Cardiac fibroblast (primary cell): ENCODE measurements around the gene IGSF6.

Source experiments
- DNase-seq, 2 donors: peaks; one replicate each; pipeline versions ENCODE4 v3.0.0 to v3.0.0-alpha.2; 2010; ENCODE audit warnings: low read depth in 2 of 2
- H3K4me3 ChIP-seq, 2 donors: replicated peaks in 1 of 2; 1 replicate in 1 of 2; 2 replicates in 1 of 2; pipeline ENCODE4 v1.5.1; 2011; ENCODE audit warnings: low read depth in 2 of 2, low read length in 2 of 2, mild to moderate bottlenecking in 2 of 2, moderate library complexity in 1 of 2
- TF ChIP-seq, protein P1 (sequence below): IDR thresholded peaks from one replicate; pipeline ENCODE4 v1.5.1; 2011; ENCODE audit warnings: low read depth, mild to moderate bottlenecking, low read length, inconsistent platforms

The IGSF6 gene

DNA sequence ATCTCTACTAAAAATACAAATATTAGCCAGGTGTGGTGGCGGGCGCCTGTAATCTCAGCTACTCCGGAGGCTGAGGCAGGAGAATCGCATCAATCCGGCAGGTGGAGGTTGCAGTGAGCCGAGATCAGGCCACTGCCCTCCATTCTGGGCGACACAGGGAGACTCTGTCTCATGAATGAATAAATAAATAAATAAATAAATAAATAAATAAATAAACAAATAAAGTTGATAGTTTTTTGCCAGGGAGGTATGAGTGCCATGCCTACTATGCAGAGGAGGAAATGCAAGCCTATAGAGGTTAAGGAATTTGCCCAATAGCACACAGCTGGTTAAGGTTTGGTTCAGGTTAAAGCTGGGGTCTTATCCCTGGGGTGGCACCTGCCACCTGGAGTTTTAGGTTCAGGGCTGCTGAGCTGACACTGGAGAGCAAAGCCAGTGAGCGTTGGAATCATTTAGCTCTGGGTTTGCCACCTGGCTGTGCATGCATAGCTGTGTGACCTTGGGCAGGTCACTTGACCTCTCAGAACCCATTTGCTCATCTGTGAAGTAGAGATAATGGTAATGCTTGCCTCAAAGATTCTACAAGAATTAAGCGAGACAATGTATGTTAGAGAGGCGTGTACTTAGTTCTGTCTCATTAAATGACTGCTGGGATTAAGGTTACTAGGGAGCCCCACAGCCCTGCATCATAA lies 12.5 kb upstream of the IGSF6 start:
- no peak overlapping the region for H3K4me3 ChIP-seq
- TF ChIP-seq, protein P1, sequence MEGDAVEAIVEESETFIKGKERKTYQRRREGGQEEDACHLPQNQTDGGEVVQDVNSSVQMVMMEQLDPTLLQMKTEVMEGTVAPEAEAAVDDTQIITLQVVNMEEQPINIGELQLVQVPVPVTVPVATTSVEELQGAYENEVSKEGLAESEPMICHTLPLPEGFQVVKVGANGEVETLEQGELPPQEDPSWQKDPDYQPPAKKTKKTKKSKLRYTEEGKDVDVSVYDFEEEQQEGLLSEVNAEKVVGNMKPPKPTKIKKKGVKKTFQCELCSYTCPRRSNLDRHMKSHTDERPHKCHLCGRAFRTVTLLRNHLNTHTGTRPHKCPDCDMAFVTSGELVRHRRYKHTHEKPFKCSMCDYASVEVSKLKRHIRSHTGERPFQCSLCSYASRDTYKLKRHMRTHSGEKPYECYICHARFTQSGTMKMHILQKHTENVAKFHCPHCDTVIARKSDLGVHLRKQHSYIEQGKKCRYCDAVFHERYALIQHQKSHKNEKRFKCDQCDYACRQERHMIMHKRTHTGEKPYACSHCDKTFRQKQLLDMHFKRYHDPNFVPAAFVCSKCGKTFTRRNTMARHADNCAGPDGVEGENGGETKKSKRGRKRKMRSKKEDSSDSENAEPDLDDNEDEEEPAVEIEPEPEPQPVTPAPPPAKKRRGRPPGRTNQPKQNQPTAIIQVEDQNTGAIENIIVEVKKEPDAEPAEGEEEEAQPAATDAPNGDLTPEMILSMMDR: no peak
- DNase-seq: no peak

DNA sequence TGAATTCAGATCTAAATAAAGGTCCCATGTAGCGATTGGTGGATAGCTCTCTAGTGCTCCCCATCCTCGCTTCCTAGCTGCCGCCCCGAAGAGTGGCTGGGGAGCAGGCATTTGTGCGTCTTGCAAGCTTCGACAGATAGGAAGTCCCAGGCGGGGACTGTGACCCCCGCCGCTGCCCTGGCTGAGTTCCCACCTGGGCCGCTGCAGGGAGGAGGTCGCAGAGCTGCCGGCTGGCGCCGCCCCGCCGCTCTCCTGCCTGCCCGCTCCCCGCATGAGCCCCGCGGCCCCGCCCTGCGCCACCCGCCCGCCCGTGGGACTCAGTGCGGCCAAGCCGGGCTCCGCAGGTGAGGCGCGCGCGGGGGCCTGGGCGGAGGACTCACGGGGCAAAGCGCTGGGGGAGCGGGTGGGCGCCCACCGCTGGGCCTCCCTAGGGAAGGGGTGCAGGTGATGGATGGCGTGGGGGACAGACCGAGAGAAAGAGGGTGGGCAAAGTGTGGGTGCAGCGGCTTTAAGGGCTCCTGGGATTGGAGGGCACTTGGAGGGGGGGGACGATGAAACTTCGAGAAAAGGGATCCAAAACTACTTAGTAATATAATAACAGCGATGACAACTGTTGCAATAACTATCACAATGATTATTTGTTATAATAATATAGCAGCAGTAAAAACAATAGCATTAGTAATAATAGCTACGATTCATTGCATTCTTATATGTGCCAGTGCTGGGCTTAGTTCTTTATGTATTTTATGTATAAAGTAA lies 11.7 kb upstream of the IGSF6 start, which contains the start of gene OTOA:
Gene OTOA, plus strand, starts transcription at position 80 of the 759 bp plus-strand sequence. CDS start 14,547 bp downstream, outside the sequence.
- peak within 1 kb of the TSS; percentile 4 to 21 for H3K4me3 ChIP-seq
- TF ChIP-seq, protein P1: no peak
- DNase-seq: no peak

DNA sequence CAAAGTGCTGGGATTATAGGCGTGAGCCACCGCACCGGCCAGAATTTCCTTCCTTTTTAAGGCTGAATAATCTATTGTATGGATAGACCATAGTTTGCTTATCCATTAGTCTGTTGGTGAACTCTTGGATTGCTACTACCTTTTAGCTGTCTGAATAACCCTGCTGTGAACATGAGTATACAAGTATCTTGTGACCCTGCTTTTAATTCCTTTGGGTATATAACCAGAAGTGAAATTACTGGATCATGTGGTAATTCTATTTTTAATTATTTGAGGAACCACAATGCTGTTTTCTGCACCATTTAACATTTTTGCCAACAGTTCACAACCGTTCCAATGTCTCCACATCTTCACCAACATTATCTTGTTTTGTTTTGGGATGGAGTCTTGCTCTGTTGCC lies 6.7 kb upstream of the IGSF6 start:
- H3K4me3 ChIP-seq: no peak overlapping the region
- DNase-seq: no peak
- TF ChIP-seq, protein P1: no peak

DNA sequence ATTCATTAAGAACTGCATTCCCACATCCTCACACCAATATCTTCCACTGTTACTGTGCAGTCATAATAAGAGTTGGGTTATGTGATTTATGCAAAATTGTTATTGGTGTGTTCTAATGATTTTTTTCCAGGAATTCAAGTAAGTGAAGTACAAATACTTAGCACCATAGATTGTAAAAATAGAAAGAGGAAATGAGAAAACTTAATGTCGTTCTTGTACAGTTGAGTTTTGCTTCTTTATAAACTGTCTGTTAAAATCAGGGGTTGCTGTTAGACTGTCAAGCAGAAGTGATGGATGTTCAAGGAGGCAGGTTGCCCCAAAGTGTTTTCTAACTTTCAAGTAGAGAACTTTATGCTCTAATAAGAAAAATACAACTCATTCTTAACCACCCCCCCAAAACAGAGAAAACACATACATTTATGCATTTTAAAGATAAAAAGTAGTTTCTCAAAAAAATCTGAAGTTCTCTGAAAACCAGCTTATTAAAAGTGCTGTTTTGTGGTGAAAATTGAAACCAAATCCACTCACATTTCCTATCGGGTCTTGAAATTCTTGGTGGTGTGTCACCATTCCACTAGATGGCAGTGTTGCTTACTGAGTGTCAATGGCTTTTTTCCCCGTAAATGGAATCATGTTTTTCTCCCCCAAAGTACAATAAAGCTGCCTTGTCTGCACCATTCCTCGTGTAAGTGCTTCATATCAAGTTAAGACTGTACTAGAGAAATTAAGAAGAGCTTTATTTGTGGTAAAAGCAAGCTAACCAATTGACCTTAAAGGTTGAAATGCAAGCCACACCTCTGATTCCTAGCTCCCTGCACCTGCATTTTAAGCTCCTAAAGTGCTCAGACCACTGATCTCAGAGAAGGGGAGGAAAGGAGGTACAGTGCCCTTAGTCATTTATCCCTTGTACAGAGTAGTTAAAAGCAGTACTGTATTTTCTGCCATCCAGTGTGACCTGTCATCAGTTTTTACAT lies 4.7 kb upstream of the IGSF6 start:
- TF ChIP-seq, protein P1: peak; percentile 80
- no peak overlapping the region for H3K4me3 ChIP-seq
- peak; percentile 71 to 75 for DNase-seq

DNA sequence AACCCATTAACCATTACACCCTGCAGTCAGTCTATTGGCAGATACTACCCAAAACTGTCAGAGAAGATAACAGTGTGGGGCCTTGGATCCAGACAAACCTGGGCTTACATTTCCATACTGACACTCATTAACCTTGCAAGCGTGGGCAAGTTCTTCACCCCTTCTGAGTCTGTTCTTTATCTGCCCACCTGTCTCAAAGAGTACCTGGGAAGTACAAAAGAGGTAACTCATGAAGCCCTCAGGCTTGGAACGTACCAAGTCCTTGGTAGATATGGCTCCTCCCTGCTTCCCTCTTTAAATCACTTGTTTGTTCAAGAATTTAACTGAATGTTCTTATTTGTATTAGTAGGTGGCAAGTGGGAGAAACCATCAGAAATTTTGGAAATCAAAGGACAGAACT lies 2.5 kb upstream of the IGSF6 start:
- H3K4me3 ChIP-seq: no peak overlapping the region
- DNase-seq: no peak
- TF ChIP-seq, protein P1: no peak

DNA sequence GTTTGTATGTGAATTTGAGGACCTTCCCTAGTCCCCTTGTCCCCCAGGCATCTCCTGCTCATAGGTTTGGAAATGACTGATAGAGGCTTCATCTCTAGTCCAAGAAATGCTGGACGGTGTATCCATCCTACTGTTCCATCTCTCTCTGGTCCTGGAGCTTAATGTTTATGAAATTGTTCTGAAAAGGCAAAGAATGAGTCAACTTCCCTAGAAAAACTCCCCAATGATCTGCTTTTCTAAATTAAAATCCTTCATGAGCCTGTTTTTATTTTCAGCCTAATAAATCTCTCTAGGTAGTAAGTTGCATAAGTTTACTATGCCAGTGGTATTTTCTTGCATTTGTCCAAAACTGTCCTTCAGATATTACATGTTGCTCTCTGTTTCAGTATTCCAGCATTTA lies 2.1 kb upstream of the IGSF6 start:
- no peak overlapping the region for H3K4me3 ChIP-seq
- TF ChIP-seq, protein P1: no peak
- no peak for DNase-seq
